Neutrophil (primary cell): ENCODE measurements around the gene ABHD2.
A peak's percentile ranks its signal among the peaks of the same experiment; 100 is the strongest.
"Not testable (repeated sequence)": the region's sequence is repeated elsewhere in the genome, so short reads cannot be mapped to it uniquely, and the experiment has no call there.

Experiments used
- H3K27ac ChIP-seq: fragments of 200-600 bp; sonication (generic); 2 replicates; pipeline ENCODE4 v1.5.1; 2016; ENCODE audit warnings: mild to moderate bottlenecking, moderate library complexity
- H3K27me3 ChIP-seq: fragments of 200-600 bp; sonication (generic); 2 replicates; pipeline ENCODE4 v1.6.0; 2016; ENCODE audit warnings: mild to moderate bottlenecking
- H3K36me3 ChIP-seq: fragments of 200-600 bp; sonication (generic); 2 replicates; pipeline ENCODE4 v1.5.1; 2017
- H3K4me1 ChIP-seq, 2 experiments: fragments of 200-600 bp in 1 of 2; sonication (generic) in 1 of 2; 1 replicate in 1 of 2; 2 replicates in 1 of 2; pipeline versions ENCODE4 v1.5.1 to v1.6.1; 2013 to 2016; ENCODE audit warnings: low read depth in 1 of 2, low read length in 1 of 2, mild to moderate bottlenecking in 1 of 2, moderate library complexity in 1 of 2; ENCODE audit not compliant: control insufficient read depth in 1 of 2, insufficient read depth in 1 of 2
- H3K4me3 ChIP-seq, 2 experiments: fragments of 200-600 bp in 1 of 2; sonication (generic) in 1 of 2; 1 replicate in 1 of 2; 2 replicates in 1 of 2; pipeline ENCODE4 v1.5.1; 2013 to 2016; ENCODE audit warnings: low read depth in 1 of 2, low read length in 1 of 2, mild to moderate bottlenecking in 1 of 2, moderate library complexity in 1 of 2
- H3K9me3 ChIP-seq: fragments of 200-600 bp; sonication (generic); 2 replicates; pipeline ENCODE4 v1.5.1; 2016
- CTCF ChIP-seq: fragments of 200-600 bp; sonication (generic); IDR thresholded peaks from 2 replicates; pipeline ENCODE4 v1.5.1; 2016; ENCODE audit warnings: antibody characterized with exemption

ABHD2 gene

DNA sequence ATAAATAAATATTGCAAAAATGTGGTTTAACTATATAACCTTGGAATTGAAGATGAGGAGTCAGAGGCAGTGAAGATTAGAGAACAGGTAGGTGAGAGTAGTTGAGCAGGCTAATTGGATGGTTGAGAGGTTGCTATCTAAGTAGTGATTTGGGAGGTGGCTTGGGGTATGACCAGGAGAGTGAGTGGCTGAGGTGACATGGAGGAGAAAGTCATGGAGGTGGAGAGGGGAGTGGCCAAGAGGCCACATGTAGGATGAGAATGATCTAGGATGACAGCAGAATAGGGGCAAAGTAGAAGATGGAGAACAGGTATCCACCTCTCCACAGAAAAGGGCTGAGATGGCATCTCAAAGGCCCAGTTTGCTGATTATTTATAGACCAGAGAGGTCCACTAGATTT lies 143.6 kb downstream of the ABHD2 start:
- no peaks in the 10 kb centered on the region for H3K36me3 ChIP-seq
- H3K9me3 ChIP-seq: no peaks in the 10 kb centered on the region
- no peaks in the 10 kb centered on the region for H3K4me1 ChIP-seq
- peaks cover 34% of the 10 kb centered on the region for H3K27me3 ChIP-seq
- no peak for TF ChIP-seq CTCF
- no peak overlapping the region for H3K4me3 ChIP-seq
- H3K27ac ChIP-seq: no peak overlapping the region

GRCh38 chr15:89239883-89240810 lies 151.9 kb downstream of the ABHD2 start:
- H3K36me3 ChIP-seq, H3K4me3 ChIP-seq, H3K9me3 ChIP-seq, H3K27ac ChIP-seq: not testable (repeated sequence)
- Histone ChIP-seq H3K4me1 (peaks cover 16 to 19% of the 10 kb centered on the region in 2 experiments), H3K27me3 (peaks cover 34% of the 10 kb centered on the region)

DNA sequence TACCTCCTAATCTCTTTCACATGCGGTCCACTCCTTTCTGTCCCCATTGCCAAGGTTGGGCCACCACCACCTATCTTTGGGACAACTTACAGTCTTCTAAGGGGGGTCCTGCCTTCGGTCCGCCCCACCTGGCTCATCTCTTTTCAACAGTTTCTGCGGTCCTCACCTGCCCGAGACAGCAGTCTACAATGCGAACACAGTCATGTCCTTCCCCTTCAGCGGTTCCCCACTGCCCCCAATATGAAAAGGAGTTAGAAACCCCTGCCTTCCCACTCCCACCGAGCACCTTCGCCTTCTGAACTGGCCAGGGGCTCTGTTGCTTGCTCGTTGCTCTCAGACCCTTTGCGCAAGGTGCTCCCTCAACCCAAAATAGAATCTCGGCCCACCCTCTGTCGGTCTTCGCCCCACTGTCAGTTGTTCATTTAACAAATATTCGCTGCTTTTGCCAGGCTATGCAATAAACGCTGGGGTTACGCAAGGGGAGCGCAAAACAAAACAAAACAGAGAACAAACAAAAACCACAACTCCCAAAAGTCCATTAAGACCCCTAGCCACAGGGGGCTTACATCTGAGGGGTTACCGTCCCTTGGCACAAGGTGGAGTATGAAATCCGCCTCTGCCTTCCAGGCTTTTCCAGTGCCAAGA lies 154.9 kb downstream of the ABHD2 start:
- TF ChIP-seq CTCF: no peak
- H3K27ac ChIP-seq: peak overlapping the region; percentile 84
- H3K36me3 ChIP-seq: no peaks in the 10 kb centered on the region
- peak overlapping the region; percentile 89 to 91 for H3K4me3 ChIP-seq
- no peaks in the 10 kb centered on the region for H3K9me3 ChIP-seq
- peaks cover 15% of the 10 kb centered on the region for H3K27me3 ChIP-seq
- H3K4me1 ChIP-seq: peaks cover 16 to 19% of the 10 kb centered on the region in 2 experiments

- peak within 1 kb of the TSS; percentile 89 to 91 for H3K4me3 ChIP-seq
- H3K4me1 ChIP-seq: peaks cover 16 to 19% of the 10 kb centered on the region in 2 experiments
- peak; percentile 63 for TF ChIP-seq CTCF
- H3K27me3 ChIP-seq: peaks cover 8% of the 10 kb centered on the region
- no peaks in the 10 kb centered on the region for H3K36me3 ChIP-seq
- H3K9me3 ChIP-seq: no peaks in the 10 kb centered on the region
- peak within 1 kb of the TSS; percentile 84 for H3K27ac ChIP-seq
Measured at GRCh38 chr15:89243691-89244573, 155.7 kb downstream of the ABHD2 start, which contains the start of gene FANCI. Gene FANCI (plus strand): TSS chr15:89243979. CDS start chr15:89247648, 3,669 bp downstream.

DNA sequence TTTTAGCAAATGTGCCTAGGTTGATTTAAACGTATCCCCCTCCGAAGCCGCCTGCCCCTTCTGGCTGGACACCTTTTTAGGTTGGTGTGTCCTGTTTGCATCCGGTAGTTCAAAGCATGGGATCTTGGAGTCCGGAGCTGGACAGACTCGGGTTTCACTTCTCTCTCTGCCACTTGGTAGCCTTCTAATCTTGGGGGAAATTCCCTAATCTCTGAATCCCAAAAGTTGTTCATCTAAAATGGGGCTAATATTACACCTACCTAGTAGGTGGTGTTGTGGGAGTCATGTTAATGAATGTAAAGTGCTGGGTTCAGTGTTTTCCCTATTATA lies 156.3 kb downstream of the ABHD2 start:
- H3K36me3 ChIP-seq: no peaks in the 10 kb centered on the region
- no peak for TF ChIP-seq CTCF
- peak overlapping the region; percentile 84 for H3K27ac ChIP-seq
- H3K9me3 ChIP-seq: no peaks in the 10 kb centered on the region
- H3K4me1 ChIP-seq: peaks cover 16 to 19% of the 10 kb centered on the region in 2 experiments
- H3K4me3 ChIP-seq: peak overlapping the region; percentile 89 to 91
- H3K27me3 ChIP-seq: peaks cover 3% of the 10 kb centered on the region
